WI38 (cell line): ENCODE results near the gene RASAL2.

Experiments used
- H3K4me3 ChIP-seq: 2 replicates; pipeline ENCODE4 v1.5.1; 2011; ENCODE audit warnings: low read depth, mild to moderate bottlenecking, control low read depth, low read length
- CTCF ChIP-seq: IDR thresholded peaks from 2 replicates; pipeline ENCODE4 v1.5.1; 2012; ENCODE audit warnings: low read depth, mild to moderate bottlenecking, control low read depth, low read length

Gene RASAL2

GRCh38 chr1:178266619-178267066 is 172.7 kb downstream of the RASAL2 start:
- H3K4me3 ChIP-seq = no peak overlapping the region
- TF ChIP-seq CTCF = no peak

GRCh38 chr1:178267646-178268094 is 173.8 kb downstream of the RASAL2 start:
- H3K4me3 ChIP-seq = no peak overlapping the region

GRCh38 chr1:178271471-178271870 is 177.6 kb downstream of the RASAL2 start:
- no peak for TF ChIP-seq CTCF
- no peak overlapping the region for H3K4me3 ChIP-seq

More at GRCh38 chr1:178267646-178268094, 173.8 kb downstream of the RASAL2 start:
- TF ChIP-seq CTCF = no peak

GRCh38 chr1:178273707-178274410 is 180.0 kb downstream of the RASAL2 start:
- TF ChIP-seq CTCF = no peak
- no peak overlapping the region for H3K4me3 ChIP-seq

GRCh38 chr1:178275049-178275448 is 181.1 kb downstream of the RASAL2 start:
- no peak for TF ChIP-seq CTCF
- no peak overlapping the region for H3K4me3 ChIP-seq

GRCh38 chr1:178275553-178275952 is 181.6 kb downstream of the RASAL2 start:
- no peak for TF ChIP-seq CTCF
- H3K4me3 ChIP-seq = no peak overlapping the region

- H3K4me3 ChIP-seq = no peak overlapping the region
- no peak for TF ChIP-seq CTCF
These were observed 184.1 kb downstream of the RASAL2 start for GRCh38 chr1:178277793-178278530.
